Measurements from ENCODE around the gene BSND. TPM values are rescaled to one million over a fixed set of nuclear protein-coding genes. Genes with fewer than 3 reads are reported as not detected.

The BSND gene
- polyA plus RNA-seq, result not detected in 2 replicates
- not detected in 2 replicates for polyA minus RNA-seq

DNA sequence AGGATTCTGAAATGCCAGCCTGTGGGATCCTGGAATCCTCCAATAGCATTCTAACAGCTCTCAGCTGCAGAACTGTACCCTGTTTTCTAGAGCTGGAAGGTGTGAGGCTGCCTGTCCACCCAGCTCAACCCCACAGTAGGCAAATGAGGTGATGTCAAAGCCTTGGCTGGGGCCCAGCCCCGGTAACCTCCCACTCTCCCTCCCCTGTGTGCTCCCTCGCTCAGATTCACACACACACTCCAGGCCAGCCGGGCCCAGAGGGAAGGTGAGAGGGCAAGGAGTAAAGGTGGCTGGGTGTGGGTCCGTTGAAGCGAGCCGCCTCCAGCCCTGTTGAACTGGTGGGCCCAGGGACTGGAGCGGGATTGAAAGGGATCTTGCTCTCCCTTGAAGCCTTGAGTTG is at the start of gene BSND:
Gene BSND, plus strand, starts transcription at position 257 of the 400 bp plus-strand sequence. CDS start 254 bp downstream, outside the sequence.
- Histone ChIP-seq H3K36me3 (ENCODE audit: insufficient read depth, low read length) (no peaks in the 10 kb centered on the region), H3F3A (ENCODE audit: insufficient read depth, low read length, poor library complexity, severe bottlenecking) (no peaks in the 10 kb centered on the region), H4K20me1 (ENCODE audit: insufficient read depth) (no peaks in the 10 kb centered on the region), H3K9ac (ENCODE audit: low read length) (no peak within 1 kb of the TSS), H3K27ac (ENCODE audit: low read length) (no peak within 1 kb of the TSS), H3K79me2 (replicated peaks; ENCODE audit: insufficient read depth, low read length) (no peaks in the 10 kb centered on the region), H3K4me2 (ENCODE audit: low read length) (no peak within 1 kb of the TSS), H3K9me2 (ENCODE audit: insufficient read depth, low read length) (no peaks in the 10 kb centered on the region), H3K9me3 (ENCODE audit: low read length) (peaks cover 2% of the 10 kb centered on the region), H3K4me3 (ENCODE audit: low read length) (no peak within 1 kb of the TSS), H2AFZ (ENCODE audit: low read depth, low read length) (no peak within 1 kb of the TSS), H3K27me3 (ENCODE audit: insufficient read depth, low read depth, low read length) (peaks cover 34% of the 10 kb centered on the region)
- TF ChIP-seq TAF1 (IDR thresholded peaks at IDR 0.05; ENCODE audit: low read depth), result no peak
- TF ChIP-seq, protein P1, sequence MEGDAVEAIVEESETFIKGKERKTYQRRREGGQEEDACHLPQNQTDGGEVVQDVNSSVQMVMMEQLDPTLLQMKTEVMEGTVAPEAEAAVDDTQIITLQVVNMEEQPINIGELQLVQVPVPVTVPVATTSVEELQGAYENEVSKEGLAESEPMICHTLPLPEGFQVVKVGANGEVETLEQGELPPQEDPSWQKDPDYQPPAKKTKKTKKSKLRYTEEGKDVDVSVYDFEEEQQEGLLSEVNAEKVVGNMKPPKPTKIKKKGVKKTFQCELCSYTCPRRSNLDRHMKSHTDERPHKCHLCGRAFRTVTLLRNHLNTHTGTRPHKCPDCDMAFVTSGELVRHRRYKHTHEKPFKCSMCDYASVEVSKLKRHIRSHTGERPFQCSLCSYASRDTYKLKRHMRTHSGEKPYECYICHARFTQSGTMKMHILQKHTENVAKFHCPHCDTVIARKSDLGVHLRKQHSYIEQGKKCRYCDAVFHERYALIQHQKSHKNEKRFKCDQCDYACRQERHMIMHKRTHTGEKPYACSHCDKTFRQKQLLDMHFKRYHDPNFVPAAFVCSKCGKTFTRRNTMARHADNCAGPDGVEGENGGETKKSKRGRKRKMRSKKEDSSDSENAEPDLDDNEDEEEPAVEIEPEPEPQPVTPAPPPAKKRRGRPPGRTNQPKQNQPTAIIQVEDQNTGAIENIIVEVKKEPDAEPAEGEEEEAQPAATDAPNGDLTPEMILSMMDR (IDR thresholded peaks at IDR 0.05; ENCODE audit: poor library complexity, severe bottlenecking), result no peak
- no peak for TF ChIP-seq MXI1 (conservative IDR thresholded peaks at IDR 0.05; ENCODE audit: poor library complexity, severe bottlenecking)
- TF ChIP-seq SMC3 (conservative IDR thresholded peaks at IDR 0.05; ENCODE audit: poor library complexity), result no peak
- no peak for TF ChIP-seq POLR2AphosphoS5 (IDR thresholded peaks at IDR 0.05)
- no peak for TF ChIP-seq REST (IDR thresholded peaks at IDR 0.05; ENCODE audit: borderline replicate concordance)
- TF ChIP-seq EZH2 (IDR thresholded peaks at IDR 0.05; ENCODE audit: borderline replicate concordance, insufficient read depth, low read length, poor library complexity, severe bottlenecking), result no peak
- no peak for TF ChIP-seq RAD21 (conservative IDR thresholded peaks at IDR 0.05)
- no peak for TF ChIP-seq EP300 (conservative IDR thresholded peaks at IDR 0.05; ENCODE audit: poor library complexity, severe bottlenecking)

GRCh38 chr1:54949053-54949452 is 49.7 kb upstream of the BSND start:
- Histone ChIP-seq H3K79me2 (replicated peaks; ENCODE audit: insufficient read depth, low read length) (no peaks in the 10 kb centered on the region), H3K27me3 (ENCODE audit: insufficient read depth, low read depth, low read length) (no peaks in the 10 kb centered on the region), H4K20me1 (ENCODE audit: insufficient read depth) (no peaks in the 10 kb centered on the region), H3K9ac (ENCODE audit: low read length) (no peak overlapping the region), H3K4me3 (ENCODE audit: low read length) (no peak overlapping the region), H3K27ac (ENCODE audit: low read length) (no peak overlapping the region), H3F3A (ENCODE audit: insufficient read depth, low read length, poor library complexity, severe bottlenecking) (no peaks in the 10 kb centered on the region), H3K9me3 (ENCODE audit: low read length) (no peaks in the 10 kb centered on the region), H2AFZ (ENCODE audit: low read depth, low read length) (no peak overlapping the region), H3K4me2 (ENCODE audit: low read length) (no peak overlapping the region), H3K9me2 (ENCODE audit: insufficient read depth, low read length) (no peaks in the 10 kb centered on the region), H3K36me3 (ENCODE audit: insufficient read depth, low read length) (no peaks in the 10 kb centered on the region)
- no peak for TF ChIP-seq SMC3 (conservative IDR thresholded peaks at IDR 0.05; ENCODE audit: poor library complexity)
- TF ChIP-seq, protein P1 (IDR thresholded peaks at IDR 0.05; ENCODE audit: poor library complexity, severe bottlenecking), result no peak

All from neural cell (in vitro differentiated cells).